PC-3 (cell line): Measurements from ENCODE around the gene ACOT11.

Experiments used
- EZH2 ChIP-seq: fragments of 300-600 bp; sonication (generic); IDR thresholded peaks from one replicate; pipeline ENCODE4 v1.6.1; 2017; ENCODE audit warnings: antibody characterized with exemption, mild to moderate bottlenecking, low read length; ENCODE audit not compliant: unreplicated experiment
- EZH2phosphoT487 ChIP-seq: fragments of 300-600 bp; sonication (generic); IDR thresholded peaks from 2 replicates; pipeline ENCODE4 v1.6.1; 2018; ENCODE audit warnings: mild to moderate bottlenecking, antibody characterized with exemption, low read length, borderline replicate concordance
- TF ChIP-seq, protein P1 (sequence below): fragments of 300-600 bp; sonication (generic); conservative IDR thresholded peaks from 2 replicates; pipeline ENCODE4 v1.5.1; 2017; ENCODE audit warnings: antibody characterized with exemption, low read depth, mild to moderate bottlenecking, low read length

DNA sequence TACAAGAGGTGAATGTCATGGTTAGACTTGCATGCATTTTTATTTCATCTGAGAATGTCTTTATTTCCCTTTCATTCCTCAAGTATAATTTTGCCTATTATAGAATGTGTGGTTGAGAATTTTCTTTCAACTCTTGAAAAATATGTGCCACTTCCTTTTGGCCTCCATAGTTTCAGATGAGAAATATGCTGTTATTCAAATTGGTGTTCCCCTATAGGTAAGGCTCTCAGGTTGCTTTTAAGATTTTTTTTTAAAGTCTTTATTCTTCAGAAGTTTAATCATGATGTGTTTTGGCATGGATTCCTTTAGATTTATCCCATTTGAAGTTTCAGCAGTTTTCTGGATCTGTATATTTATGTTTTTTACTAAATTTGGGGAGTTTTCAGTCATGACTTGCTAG, 95.7 kb downstream of the ACOT11 start:
- TF ChIP-seq, protein P1, sequence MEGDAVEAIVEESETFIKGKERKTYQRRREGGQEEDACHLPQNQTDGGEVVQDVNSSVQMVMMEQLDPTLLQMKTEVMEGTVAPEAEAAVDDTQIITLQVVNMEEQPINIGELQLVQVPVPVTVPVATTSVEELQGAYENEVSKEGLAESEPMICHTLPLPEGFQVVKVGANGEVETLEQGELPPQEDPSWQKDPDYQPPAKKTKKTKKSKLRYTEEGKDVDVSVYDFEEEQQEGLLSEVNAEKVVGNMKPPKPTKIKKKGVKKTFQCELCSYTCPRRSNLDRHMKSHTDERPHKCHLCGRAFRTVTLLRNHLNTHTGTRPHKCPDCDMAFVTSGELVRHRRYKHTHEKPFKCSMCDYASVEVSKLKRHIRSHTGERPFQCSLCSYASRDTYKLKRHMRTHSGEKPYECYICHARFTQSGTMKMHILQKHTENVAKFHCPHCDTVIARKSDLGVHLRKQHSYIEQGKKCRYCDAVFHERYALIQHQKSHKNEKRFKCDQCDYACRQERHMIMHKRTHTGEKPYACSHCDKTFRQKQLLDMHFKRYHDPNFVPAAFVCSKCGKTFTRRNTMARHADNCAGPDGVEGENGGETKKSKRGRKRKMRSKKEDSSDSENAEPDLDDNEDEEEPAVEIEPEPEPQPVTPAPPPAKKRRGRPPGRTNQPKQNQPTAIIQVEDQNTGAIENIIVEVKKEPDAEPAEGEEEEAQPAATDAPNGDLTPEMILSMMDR = no peak
- TF ChIP-seq EZH2 = no peak
- TF ChIP-seq EZH2phosphoT487 = no peak
